ENCODE measurements around the gene HERPUD1. TPM values are rescaled to one million over a fixed set of nuclear protein-coding genes. Genes with fewer than 3 reads are reported as not detected.

The HERPUD1 gene
- total and polyA plus RNA-seq, 2 of the 13 experiments (the other 11 are each of a cell fraction or from before 2014, with no cell fraction given): 96.2 to 323 TPM

DNA sequence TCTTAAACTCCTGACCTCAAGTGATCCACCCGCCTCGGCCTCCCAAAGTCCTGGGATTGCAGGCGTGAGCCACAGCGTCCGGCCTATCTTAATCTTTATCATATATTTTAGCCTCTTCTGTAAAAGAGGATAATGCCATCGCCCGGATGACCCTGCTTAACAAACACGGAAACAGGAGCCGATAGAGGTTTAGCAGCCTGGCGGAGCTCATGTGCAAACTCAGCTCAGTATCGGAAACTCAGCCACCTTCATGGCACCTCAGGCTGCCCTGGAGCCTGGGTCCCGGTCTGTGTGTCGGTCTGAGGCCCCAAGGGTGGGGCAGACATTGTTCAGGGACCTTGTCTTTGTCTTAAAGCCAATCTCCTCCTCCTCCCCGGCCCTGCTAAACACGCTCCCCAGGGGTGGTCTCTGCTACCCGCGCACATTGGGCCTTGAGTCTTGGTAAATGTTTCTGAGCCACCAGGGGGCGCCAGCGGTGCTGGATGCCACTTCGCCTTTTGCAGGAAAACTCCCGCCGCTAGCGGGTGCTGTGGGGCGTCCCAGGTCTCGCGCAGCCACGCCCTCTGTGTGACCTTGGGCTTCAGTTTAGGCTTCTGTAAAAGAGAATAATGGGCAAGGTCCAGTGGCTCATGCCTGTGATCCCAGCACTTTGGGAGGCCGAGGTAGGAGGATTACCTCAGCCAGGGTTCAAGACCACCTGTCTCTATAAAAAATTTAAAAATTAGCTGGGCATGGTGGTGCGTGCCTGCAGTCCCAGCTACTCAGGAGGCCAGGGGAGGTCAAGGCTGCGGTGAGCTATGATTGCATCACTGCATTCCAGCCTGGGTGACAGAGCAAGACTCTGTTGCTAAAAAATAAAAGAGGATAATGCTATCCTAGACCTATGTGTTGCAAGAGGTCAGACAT lies 32.6 kb downstream of the HERPUD1 start (continued):
- peak; percentile 33; the same call in 1 of the 2 replicates for TF ChIP-seq KMT2B (CRISPR knock-in tag; IDR thresholded peaks at IDR 0.05)
- TF ChIP-seq, protein P1, sequence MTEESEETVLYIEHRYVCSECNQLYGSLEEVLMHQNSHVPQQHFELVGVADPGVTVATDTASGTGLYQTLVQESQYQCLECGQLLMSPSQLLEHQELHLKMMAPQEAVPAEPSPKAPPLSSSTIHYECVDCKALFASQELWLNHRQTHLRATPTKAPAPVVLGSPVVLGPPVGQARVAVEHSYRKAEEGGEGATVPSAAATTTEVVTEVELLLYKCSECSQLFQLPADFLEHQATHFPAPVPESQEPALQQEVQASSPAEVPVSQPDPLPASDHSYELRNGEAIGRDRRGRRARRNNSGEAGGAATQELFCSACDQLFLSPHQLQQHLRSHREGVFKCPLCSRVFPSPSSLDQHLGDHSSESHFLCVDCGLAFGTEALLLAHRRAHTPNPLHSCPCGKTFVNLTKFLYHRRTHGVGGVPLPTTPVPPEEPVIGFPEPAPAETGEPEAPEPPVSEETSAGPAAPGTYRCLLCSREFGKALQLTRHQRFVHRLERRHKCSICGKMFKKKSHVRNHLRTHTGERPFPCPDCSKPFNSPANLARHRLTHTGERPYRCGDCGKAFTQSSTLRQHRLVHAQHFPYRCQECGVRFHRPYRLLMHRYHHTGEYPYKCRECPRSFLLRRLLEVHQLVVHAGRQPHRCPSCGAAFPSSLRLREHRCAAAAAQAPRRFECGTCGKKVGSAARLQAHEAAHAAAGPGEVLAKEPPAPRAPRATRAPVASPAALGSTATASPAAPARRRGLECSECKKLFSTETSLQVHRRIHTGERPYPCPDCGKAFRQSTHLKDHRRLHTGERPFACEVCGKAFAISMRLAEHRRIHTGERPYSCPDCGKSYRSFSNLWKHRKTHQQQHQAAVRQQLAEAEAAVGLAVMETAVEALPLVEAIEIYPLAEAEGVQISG (CRISPR knock-in tag; IDR thresholded peaks at IDR 0.05): peak; percentile 83
- peak; percentile 67; the same call in 1 of the 2 replicates for TF ChIP-seq BCL6 (CRISPR knock-in tag; IDR thresholded peaks at IDR 0.05)
- TF ChIP-seq, protein P2, sequence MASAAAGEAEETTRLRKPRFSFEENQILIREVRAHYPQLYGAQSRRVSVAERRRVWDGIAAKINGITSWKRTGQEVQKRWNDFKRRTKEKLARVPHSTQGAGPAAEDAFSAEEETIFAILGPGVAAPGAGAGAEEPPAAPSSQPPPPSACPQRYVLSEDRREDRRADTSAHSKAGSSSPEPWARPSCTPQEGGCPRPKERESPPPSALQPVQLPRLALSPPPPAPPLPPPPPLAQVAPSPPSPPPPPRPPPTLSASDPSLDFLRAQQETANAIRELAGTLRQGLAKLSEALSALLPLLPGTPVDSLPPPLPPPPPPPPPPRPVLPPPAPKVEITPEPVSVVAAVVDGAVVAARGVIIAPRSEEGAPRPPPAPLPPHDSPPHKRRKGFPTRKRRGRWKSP (CRISPR knock-in tag; IDR thresholded peaks at IDR 0.05): 0 out of 2 replicates have a peak, but pooled peaks have one; percentile 60
- TF ChIP-seq RAD21 (CRISPR knock-in tag; IDR thresholded peaks at IDR 0.05): peak; percentile 94
- TF ChIP-seq TGIF2 (CRISPR knock-in tag; IDR thresholded peaks at IDR 0.05): peak; percentile 75; the same call in 1 of the 2 replicates
- no peak for TF ChIP-seq IKZF1 (IDR thresholded peaks at IDR 0.05)
- no peak for TF ChIP-seq SP140L (CRISPR knock-in tag; IDR thresholded peaks at IDR 0.05; ENCODE audit: borderline replicate concordance)
- TF ChIP-seq ZNF629 (CRISPR knock-in tag; conservative IDR thresholded peaks at IDR 0.05): peak; percentile 39
- no peak for TF ChIP-seq NFE2L2 (IDR thresholded peaks at IDR 0.05; ENCODE audit: low read length)
- TF ChIP-seq, protein P3, sequence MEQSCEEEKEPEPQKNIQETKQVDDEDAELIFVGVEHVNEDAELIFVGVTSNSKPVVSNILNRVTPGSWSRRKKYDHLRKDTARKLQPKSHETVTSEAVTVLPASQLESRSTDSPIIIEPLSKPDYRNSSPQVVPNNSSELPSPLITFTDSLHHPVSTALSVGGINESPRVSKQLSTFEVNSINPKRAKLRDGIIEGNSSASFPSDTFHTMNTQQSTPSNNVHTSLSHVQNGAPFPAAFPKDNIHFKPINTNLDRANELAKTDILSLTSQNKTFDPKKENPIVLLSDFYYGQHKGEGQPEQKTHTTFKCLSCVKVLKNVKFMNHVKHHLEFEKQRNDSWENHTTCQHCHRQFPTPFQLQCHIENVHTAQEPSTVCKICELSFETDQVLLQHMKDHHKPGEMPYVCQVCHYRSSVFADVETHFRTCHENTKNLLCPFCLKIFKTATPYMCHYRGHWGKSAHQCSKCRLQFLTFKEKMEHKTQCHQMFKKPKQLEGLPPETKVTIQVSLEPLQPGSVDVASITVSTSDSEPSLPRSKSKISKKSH (CRISPR knock-in tag; IDR thresholded peaks at IDR 0.05; ENCODE audit: borderline replicate concordance): peak; percentile 49
- TF ChIP-seq YY1 (IDR thresholded peaks at IDR 0.05; ENCODE audit: insufficient read depth, insufficient replicate concordance, low read depth, low read length): peak; percentile 48
- TF ChIP-seq ZSCAN20 (CRISPR knock-in tag; IDR thresholded peaks at IDR 0.05; ENCODE audit: borderline replicate concordance): 0 out of 2 replicates have a peak, but pooled peaks have one; percentile 15
- TF ChIP-seq KDM4B (CRISPR knock-in tag; IDR thresholded peaks at IDR 0.05): peak; percentile 22; the same call in 1 of the 2 replicates
- TF ChIP-seq IRF2 (CRISPR knock-in tag; IDR thresholded peaks at IDR 0.05): peak; percentile 45
- peak; percentile 50 for TF ChIP-seq U2AF1 (optimal IDR thresholded peaks at IDR 0.05; ENCODE audit: low read depth, low read length)
- TF ChIP-seq, protein P4, sequence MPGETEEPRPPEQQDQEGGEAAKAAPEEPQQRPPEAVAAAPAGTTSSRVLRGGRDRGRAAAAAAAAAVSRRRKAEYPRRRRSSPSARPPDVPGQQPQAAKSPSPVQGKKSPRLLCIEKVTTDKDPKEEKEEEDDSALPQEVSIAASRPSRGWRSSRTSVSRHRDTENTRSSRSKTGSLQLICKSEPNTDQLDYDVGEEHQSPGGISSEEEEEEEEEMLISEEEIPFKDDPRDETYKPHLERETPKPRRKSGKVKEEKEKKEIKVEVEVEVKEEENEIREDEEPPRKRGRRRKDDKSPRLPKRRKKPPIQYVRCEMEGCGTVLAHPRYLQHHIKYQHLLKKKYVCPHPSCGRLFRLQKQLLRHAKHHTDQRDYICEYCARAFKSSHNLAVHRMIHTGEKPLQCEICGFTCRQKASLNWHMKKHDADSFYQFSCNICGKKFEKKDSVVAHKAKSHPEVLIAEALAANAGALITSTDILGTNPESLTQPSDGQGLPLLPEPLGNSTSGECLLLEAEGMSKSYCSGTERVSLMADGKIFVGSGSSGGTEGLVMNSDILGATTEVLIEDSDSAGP (CRISPR knock-in tag; IDR thresholded peaks at IDR 0.05; ENCODE audit: borderline replicate concordance): peak; percentile 94
- 0 out of 2 replicates have a peak, but pooled peaks have one; percentile 49 for TF ChIP-seq NKX3-1 (CRISPR knock-in tag; IDR thresholded peaks at IDR 0.05)
